ENCODE results near the gene CDC16.

Gene CDC16

DNA sequence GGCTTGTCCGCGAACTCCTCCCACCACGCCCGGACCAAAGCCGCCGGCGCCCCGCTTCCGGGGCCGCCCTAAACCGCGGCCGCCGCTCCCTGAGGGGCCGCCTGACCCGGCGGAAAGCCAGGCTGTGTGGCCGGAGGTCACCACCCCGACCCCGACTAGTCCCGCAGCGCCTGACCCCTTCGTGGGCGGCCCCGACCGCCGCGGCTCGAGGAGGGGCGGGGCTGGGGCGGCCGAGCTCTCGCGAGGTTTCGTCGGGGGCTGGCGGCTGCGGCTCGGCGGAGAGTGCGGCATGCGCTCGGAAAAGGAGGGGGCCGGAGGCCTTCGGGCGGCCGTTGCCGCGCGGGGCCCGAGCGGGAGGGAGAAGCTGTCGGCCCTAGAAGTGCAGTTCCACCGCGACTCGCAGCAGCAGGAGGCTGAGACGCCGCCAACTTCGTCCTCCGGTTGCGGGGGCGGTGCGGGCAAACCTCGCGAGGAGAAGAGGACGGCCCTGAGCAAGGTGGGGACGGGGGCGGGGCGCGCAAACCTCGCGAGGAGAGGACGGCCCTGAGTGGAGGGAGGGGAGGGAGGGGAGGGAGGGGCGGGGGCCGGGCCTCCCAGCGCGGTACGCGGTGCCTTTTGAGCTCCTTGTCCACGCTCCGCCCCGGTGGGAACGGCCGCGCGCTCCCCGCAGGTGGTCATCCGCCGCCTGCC is 46.8 kb downstream of the CDC16 start, which contains the start of gene UPF3A (continued):
- TF ChIP-seq TRIM28 (IDR thresholded peaks at IDR 0.05; ENCODE audit: borderline replicate concordance, low read length) (no peak), ZNF776 (tag by site-specific recombination; IDR thresholded peaks at IDR 0.05; ENCODE audit: borderline replicate concordance) (no peak), BCL6B (tag by site-specific recombination; IDR thresholded peaks at IDR 0.05) (no peak), GFI1B (tag by site-specific recombination; IDR thresholded peaks at IDR 0.05) (no peak), OSR2 (tag by site-specific recombination; IDR thresholded peaks at IDR 0.05) (no peak), ZNF274 (IDR thresholded peaks at IDR 0.05; ENCODE audit: low read length) (no peak), ZNF274 (tag by site-specific recombination; IDR thresholded peaks at IDR 0.05; ENCODE audit: borderline replicate concordance) (no peak), KLF9 (tag by site-specific recombination; IDR thresholded peaks at IDR 0.05; ENCODE audit: low read depth) (peak; percentile 72), TSHZ1 (tag by site-specific recombination; IDR thresholded peaks at IDR 0.05; ENCODE audit: borderline replicate concordance) (no peak), ZNF76 (tag by site-specific recombination; IDR thresholded peaks at IDR 0.05; ENCODE audit: borderline replicate concordance, low read depth) (peak; percentile 47; the same call in 1 of the 2 replicates), ZNF548 (tag by site-specific recombination; IDR thresholded peaks at IDR 0.05) (no peak), SP2 (tag by site-specific recombination; IDR thresholded peaks at IDR 0.05) (peak; percentile 67)

DNA sequence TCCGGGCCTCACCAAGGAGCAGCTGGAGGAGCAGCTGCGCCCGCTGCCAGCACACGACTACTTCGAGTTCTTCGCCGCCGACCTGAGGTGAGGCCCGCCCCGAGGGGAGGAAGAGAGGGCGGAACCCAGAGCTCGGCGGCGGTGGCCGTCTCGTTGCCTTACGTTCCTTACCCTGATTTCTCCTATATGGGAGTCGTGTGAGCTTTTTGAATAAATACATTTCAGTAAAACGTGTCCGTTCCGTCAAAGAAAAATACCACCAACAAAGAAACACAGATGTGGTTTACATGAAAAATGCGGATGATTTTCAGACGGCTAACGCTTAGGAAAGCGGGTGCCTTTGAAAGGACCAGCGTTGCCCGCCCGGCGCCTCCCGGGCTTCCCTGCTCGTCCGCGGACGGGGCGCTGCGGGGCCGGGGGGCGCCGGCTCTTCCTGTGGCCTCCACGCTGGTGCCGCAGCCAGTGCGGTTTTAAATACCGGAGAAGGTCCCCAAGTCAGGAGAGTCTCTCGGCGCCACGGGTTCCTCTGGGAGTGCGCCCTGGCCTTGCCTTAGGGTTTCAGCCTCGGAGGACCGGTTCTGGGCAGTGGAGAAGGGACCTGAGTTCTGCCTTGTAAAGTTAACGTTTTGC is 47.5 kb downstream of the CDC16 start:
- ChIA-PET POLR2A (interaction anchor here (0.5 to 1.4 kb wide), 11 partner anchors 9 to 789 kb away, joined by 3 to 5 read pairs (median 4); partner anchors contain the start of gene CHAMP1), CTCF (interaction anchor here (0.6 kb wide), 1 partner anchor 29 kb away, joined by 3 read pairs; no protein-coding TSS in a partner anchor)
- H3K27ac ChIP-seq (ENCODE audit: extremely low read depth, low read depth, low read length): peak overlapping the region; percentile 80
- no peaks in the 10 kb centered on the region for H3K9me3 ChIP-seq (ENCODE audit: control insufficient read depth, insufficient read depth, low read depth, low read length)
- H3K36me3 ChIP-seq (ENCODE audit: control insufficient read depth in 2 of 2, insufficient read depth in 1 of 2, low read length in 2 of 2): peaks cover 15 to 30% of the 10 kb centered on the region in 2 experiments; a peak in 2 of 3 replicates
- H3K4me1 ChIP-seq (ENCODE audit: control insufficient read depth, insufficient read depth, low read length): no peaks in the 10 kb centered on the region
- H3K4me3 ChIP-seq (ENCODE audit: low read depth, low read length): peak overlapping the region; percentile 65
- TF ChIP-seq ZNF571 (tag by site-specific recombination; IDR thresholded peaks at IDR 0.05) (no peak), ZBTB8A (tag by site-specific recombination; IDR thresholded peaks at IDR 0.05) (peak; percentile 77), ZNF292 (tag by site-specific recombination; IDR thresholded peaks at IDR 0.05; ENCODE audit: borderline replicate concordance, low read depth) (no peak), SCRT2 (tag by site-specific recombination; IDR thresholded peaks at IDR 0.05) (no peak), ZNF132 (tag by site-specific recombination; IDR thresholded peaks at IDR 0.05; ENCODE audit: borderline replicate concordance) (no peak), ZNF707 (tag by site-specific recombination; IDR thresholded peaks at IDR 0.05) (no peak), ZNF785 (tag by site-specific recombination; IDR thresholded peaks at IDR 0.05) (no peak), ZNF629 (tag by site-specific recombination; IDR thresholded peaks at IDR 0.05) (0 out of 2 replicates have a peak, but pooled peaks have one; percentile 27), YY1 (tag by site-specific recombination; IDR thresholded peaks at IDR 0.05) (no peak), ZNF449 (tag by site-specific recombination; IDR thresholded peaks at IDR 0.05) (0 out of 2 replicates have a peak, but pooled peaks have one; percentile 22), ZNF610 (tag by site-specific recombination; IDR thresholded peaks at IDR 0.05; ENCODE audit: borderline replicate concordance) (no peak), ZNF529 (tag by site-specific recombination; IDR thresholded peaks at IDR 0.05; ENCODE audit: insufficient replicate concordance) (no peak)
- TF ChIP-seq, protein P1, sequence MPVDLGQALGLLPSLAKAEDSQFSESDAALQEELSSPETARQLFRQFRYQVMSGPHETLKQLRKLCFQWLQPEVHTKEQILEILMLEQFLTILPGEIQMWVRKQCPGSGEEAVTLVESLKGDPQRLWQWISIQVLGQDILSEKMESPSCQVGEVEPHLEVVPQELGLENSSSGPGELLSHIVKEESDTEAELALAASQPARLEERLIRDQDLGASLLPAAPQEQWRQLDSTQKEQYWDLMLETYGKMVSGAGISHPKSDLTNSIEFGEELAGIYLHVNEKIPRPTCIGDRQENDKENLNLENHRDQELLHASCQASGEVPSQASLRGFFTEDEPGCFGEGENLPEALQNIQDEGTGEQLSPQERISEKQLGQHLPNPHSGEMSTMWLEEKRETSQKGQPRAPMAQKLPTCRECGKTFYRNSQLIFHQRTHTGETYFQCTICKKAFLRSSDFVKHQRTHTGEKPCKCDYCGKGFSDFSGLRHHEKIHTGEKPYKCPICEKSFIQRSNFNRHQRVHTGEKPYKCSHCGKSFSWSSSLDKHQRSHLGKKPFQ (tag by site-specific recombination; IDR thresholded peaks at IDR 0.05): peak; percentile 79; the same call in 1 of the 2 replicates
- TF ChIP-seq, protein P2, sequence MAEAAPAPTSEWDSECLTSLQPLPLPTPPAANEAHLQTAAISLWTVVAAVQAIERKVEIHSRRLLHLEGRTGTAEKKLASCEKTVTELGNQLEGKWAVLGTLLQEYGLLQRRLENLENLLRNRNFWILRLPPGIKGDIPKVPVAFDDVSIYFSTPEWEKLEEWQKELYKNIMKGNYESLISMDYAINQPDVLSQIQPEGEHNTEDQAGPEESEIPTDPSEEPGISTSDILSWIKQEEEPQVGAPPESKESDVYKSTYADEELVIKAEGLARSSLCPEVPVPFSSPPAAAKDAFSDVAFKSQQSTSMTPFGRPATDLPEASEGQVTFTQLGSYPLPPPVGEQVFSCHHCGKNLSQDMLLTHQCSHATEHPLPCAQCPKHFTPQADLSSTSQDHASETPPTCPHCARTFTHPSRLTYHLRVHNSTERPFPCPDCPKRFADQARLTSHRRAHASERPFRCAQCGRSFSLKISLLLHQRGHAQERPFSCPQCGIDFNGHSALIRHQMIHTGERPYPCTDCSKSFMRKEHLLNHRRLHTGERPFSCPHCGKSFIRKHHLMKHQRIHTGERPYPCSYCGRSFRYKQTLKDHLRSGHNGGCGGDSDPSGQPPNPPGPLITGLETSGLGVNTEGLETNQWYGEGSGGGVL (tag by site-specific recombination; IDR thresholded peaks at IDR 0.05): no peak
